Heart right ventricle (tissue), 16 donors: ENCODE results near the gene SHC4. TPM values are rescaled to one million over a fixed set of nuclear protein-coding genes. Genes with fewer than 3 reads are reported as not detected.
"Not testable (repeated sequence)": the region's sequence is repeated elsewhere in the genome, so short reads cannot be mapped to it uniquely, and the experiment has no call there.

Source experiments
- ATAC-seq, 8 donors: fragments of 200-7000 bp; cut with Tn5 transposase; one replicate each; pipeline ENCODE4 v1.9.1; 2020; ENCODE audit warnings: mild to moderate bottlenecking in 8 of 8, moderate library complexity in 8 of 8, moderate number of reproducible peaks in 1 of 8
- DNase-seq, 2 donors: peaks; one replicate each; pipeline ENCODE4 v3.0.0-alpha.2; 2020
- H3K27ac ChIP-seq, 10 donors: fragments of 200-600 bp; sonication (generic) in 2 of 10; one replicate each; pipeline versions ENCODE4 v1.5.0 to v1.8.0; 2020 to 2022; ENCODE audit warnings: mild to moderate bottlenecking in 3 of 10
- H3K27me3 ChIP-seq, 7 donors: fragments of 200-600 bp; one replicate each; pipeline ENCODE4 v1.8.0; 2021 to 2022; ENCODE audit warnings: mild to moderate bottlenecking in 2 of 7
- H3K36me3 ChIP-seq, 9 donors: fragments of 200-600 bp; sonication (generic) in 1 of 9; one replicate each; pipeline versions ENCODE4 v1.5.0 to v1.8.0; 2020 to 2022; ENCODE audit warnings: mild to moderate bottlenecking in 2 of 9
- H3K4me1 ChIP-seq, 9 donors: fragments of 200-600 bp; sonication (generic) in 1 of 9; one replicate each; pipeline versions ENCODE4 v1.5.0 to v1.8.0; 2020 to 2022; ENCODE audit warnings: mild to moderate bottlenecking in 4 of 9
- H3K4me3 ChIP-seq, 10 donors: fragments of 200-600 bp; sonication (generic) in 2 of 10; one replicate each; pipeline versions ENCODE4 v1.5.0 to v1.8.0; 2020 to 2022; ENCODE audit warnings: mild to moderate bottlenecking in 7 of 10, moderate library complexity in 2 of 10
- H3K9me3 ChIP-seq, 11 donors: fragments of 200-600 bp in 10 of 11; sonication (generic) in 2 of 11; one replicate each; pipeline versions ENCODE4 v1.5.0 to v1.8.0; 2013 to 2022; ENCODE audit warnings: mild to moderate bottlenecking in 2 of 11, control low read depth in 1 of 11, moderate library complexity in 1 of 11
- WGBS, 2 donors: extraction: QIAGEN DNeasy Blood & Tissue Kit; methylation state at CpG; one replicate each; pipeline ENCODE4 v1.1.7; 2013; ENCODE audit warnings: inconsistent platforms in 1 of 2; 5-methylcytosine and 5-hydroxymethylcytosine counted together
- intact Hi-C, 10 donors: fragments of 100-400 bp; cut with DNase I; formaldehyde crosslinking; loops; one replicate each; pipeline versions ENCODE4 v1.11.1 to v1.14.2; 2022
- polyA plus RNA-seq, 2 donors: library from polyadenylated mRNA; stranded (reverse); fragments of 200-250 nt; gene quantifications; one replicate each; pipeline ENCODE4 v1.2.3, GENCODE V29; 2013
- total RNA-seq, 10 donors: library from RNA; stranded (reverse); fragmentation: NEBNext Ultra II Directional in 3 of 10; extraction: Animal tissue kit (Norgen Biotek cat#: 25700) in 3 of 10; gene quantifications; one replicate each; pipeline versions ENCODE4 v1.2.1 to v1.2.4, GENCODE V29; 2021 to 2023
- TF ChIP-seq, protein P1 (sequence below), 9 donors: fragments of 200-600 bp; sonication (generic) in 2 of 9; IDR thresholded peaks; one replicate each; pipeline versions ENCODE4 v1.5.0 to v1.8.0; 2021 to 2022; ENCODE audit warnings: antibody characterized with exemption in 9 of 9, mild to moderate bottlenecking in 5 of 9, moderate library complexity in 1 of 9
- donor health status: Arrhythmogenic right ventricular cardiomyopathy.
- donor health status: ischemic (EF 13 %, LVEDD 7.1; RV severe dilation, severe dysfunction).
- donor health status: healthy with polysubstance abuse.
- donor health status: DM: no; HTN: yes; CAD: no.
- donor health status: DM: no; HTN: no; CAD: no.
- donor health status: ischemic (EF 25% LVEDD 6.9; RV normal size, moderate dysfunction).
- donor health status: ischemic (EF 25% LVEDD 5.7; RV mildly dilated, moderate dysfunction).
- donor health status: healthy.
- donor health status: DM: yes; HTN: yes; CAD: no.
- donor health status: Ischemic cardiomyopathy.
- donor health status: ischemic (EF 35%, LVEDD 5.7; RV mildly dilated, moderate dysfunction).
- donor health status: nonischemic (EF 11% LVEDD 7.7; RV severe dilation, severe dysfunction).
- donor health status: DM: yes; HTN: yes; CAD: no.
- donor health status: PGD.
- donor health status: ischemic (EF 29% LVEDD 5.4; RV normal size, mild dysfunction).
- donor health status: nonischemic (EF 23%, LVEDD 6.1; RV moderate dilation, normal function).

SHC4 gene
- total and polyA plus RNA-seq, 12 donors = 1.2 to 4.9 (median 2.2) TPM

GRCh38 chr15:48916721-48917120 lies 47.0 kb downstream of the SHC4 start:
- intact Hi-C loops = no loop called here
- Histone ChIP-seq H3K4me1 (no peaks in the 10 kb centered on the region), H3K9me3 (peaks cover 0 to 4% (median 0%) of the 10 kb centered on the region in 11 donors), H3K36me3 (no peaks in the 10 kb centered on the region), H3K27me3 (peaks cover 0 to 4% (median 0%) of the 10 kb centered on the region in 7 donors), H3K27ac (no peak overlapping the region), H3K4me3 (no peak overlapping the region)
- ATAC-seq = no peak
- WGBS, 2 donors = 84 to 90% methylated on average over 3 of the region's 3 CpGs
- TF ChIP-seq, protein P1, sequence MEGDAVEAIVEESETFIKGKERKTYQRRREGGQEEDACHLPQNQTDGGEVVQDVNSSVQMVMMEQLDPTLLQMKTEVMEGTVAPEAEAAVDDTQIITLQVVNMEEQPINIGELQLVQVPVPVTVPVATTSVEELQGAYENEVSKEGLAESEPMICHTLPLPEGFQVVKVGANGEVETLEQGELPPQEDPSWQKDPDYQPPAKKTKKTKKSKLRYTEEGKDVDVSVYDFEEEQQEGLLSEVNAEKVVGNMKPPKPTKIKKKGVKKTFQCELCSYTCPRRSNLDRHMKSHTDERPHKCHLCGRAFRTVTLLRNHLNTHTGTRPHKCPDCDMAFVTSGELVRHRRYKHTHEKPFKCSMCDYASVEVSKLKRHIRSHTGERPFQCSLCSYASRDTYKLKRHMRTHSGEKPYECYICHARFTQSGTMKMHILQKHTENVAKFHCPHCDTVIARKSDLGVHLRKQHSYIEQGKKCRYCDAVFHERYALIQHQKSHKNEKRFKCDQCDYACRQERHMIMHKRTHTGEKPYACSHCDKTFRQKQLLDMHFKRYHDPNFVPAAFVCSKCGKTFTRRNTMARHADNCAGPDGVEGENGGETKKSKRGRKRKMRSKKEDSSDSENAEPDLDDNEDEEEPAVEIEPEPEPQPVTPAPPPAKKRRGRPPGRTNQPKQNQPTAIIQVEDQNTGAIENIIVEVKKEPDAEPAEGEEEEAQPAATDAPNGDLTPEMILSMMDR (IDR thresholded peaks at IDR 0.05) = no peak
- DNase-seq = no peak

- Histone ChIP-seq H3K9me3 (peaks cover 0 to 4% (median 0%) of the 10 kb centered on the region in 11 donors), H3K4me1 (no peaks in the 10 kb centered on the region), H3K27me3 (peaks cover 0 to 4% (median 0%) of the 10 kb centered on the region in 7 donors), H3K4me3 (no peak overlapping the region), H3K27ac (no peak overlapping the region), H3K36me3 (no peaks in the 10 kb centered on the region)
- intact Hi-C loops = no loop called here
- no peak for ATAC-seq
- no peak for DNase-seq
- TF ChIP-seq, protein P1 (IDR thresholded peaks at IDR 0.05) = no peak
- 68 to 76% methylated on average over 3 of the region's 3 CpGs for WGBS, 2 donors
Observed at GRCh38 chr15:48915861-48916260, 47.9 kb downstream of the SHC4 start.

DNA sequence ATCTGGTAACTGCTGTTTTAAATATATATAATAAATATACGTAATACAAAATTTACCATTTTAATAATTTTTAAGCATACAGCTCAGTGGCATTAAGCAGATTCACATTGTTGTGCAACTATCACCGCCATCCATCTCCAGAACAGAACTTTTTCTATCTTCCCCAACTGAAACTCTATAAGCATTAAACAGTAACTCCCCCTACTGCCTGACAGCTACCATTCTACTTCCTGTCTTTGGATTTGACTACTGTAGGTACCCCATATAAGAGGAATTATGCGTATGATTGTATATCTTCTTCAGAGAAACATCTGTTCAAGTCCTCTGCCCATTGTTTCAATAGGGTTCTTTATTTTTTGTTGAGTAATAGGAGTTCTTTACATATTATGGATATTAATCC lies 49.0 kb downstream of the SHC4 start:
- Histone ChIP-seq H3K9me3 (peaks cover 0 to 4% (median 0%) of the 10 kb centered on the region in 11 donors), H3K36me3 (no peaks in the 10 kb centered on the region), H3K4me3 (no peak overlapping the region), H3K4me1 (no peaks in the 10 kb centered on the region), H3K27ac (no peak overlapping the region), H3K27me3 (peaks cover 0 to 4% (median 0%) of the 10 kb centered on the region in 7 donors)
- ATAC-seq (no peak), DNase-seq (no peak)
- TF ChIP-seq, protein P1 (IDR thresholded peaks at IDR 0.05) = no peak
- WGBS, 2 donors = 92 to 94% methylated on average over 3 of the region's 3 CpGs
- intact Hi-C loops = no loop called here

DNA sequence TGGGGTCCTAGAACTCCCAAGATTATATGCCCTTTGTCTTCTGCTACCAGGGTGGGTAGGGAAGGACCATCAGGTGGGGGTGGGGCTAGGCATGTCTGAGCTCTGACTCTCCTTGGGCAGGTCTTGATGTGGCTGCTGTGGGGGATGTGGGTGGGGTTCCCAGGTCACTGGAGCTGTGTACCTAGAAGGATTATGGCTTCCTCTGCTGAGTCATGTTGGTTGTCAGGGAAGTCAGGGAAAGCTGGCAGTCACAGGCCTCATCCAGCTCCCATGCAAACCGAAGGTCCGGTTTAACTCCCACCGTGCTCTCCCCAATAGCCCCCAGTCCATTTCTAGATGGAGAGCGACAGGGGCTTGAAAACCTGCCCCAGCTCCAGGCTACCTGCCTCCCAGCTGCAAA lies 50.6 kb downstream of the SHC4 start:
- H3K36me3 ChIP-seq = no peaks in the 10 kb centered on the region
- H3K9me3 ChIP-seq = peaks cover 0 to 4% (median 0%) of the 10 kb centered on the region in 11 donors
- no peaks in the 10 kb centered on the region for H3K27me3 ChIP-seq
- no peaks in the 10 kb centered on the region for H3K4me1 ChIP-seq
- TF ChIP-seq, protein P1 (IDR thresholded peaks at IDR 0.05) = no peak
- WGBS, 2 donors = 95 to 96% methylated on average over 4 of the region's 4 CpGs
- DNase-seq (no peak), ATAC-seq (no peak)
- intact Hi-C loops = no loop called here
- no peak overlapping the region for H3K4me3 ChIP-seq
- no peak overlapping the region for H3K27ac ChIP-seq

GRCh38 chr15:48910554-48910953 lies 53.2 kb downstream of the SHC4 start:
- H3K4me3 ChIP-seq, H3K36me3 ChIP-seq, DNase-seq, intact Hi-C loops, H3K27ac ChIP-seq, H3K27me3 ChIP-seq, H3K4me1 ChIP-seq, ATAC-seq, H3K9me3 ChIP-seq: not testable (repeated sequence)
- 78 to 82% methylated on average over 2 of the region's 2 CpGs for WGBS, 2 donors

- H3K36me3 ChIP-seq, ATAC-seq, H3K27ac ChIP-seq, H3K4me3 ChIP-seq, H3K27me3 ChIP-seq, DNase-seq, H3K4me1 ChIP-seq, intact Hi-C loops, H3K9me3 ChIP-seq: not testable (repeated sequence)
- 47 to 70% methylated on average over 2 of the region's 2 CpGs for WGBS, 2 donors
Observed at GRCh38 chr15:48909313-48909712, 54.4 kb downstream of the SHC4 start.
